Measurements from ENCODE around the gene ZBTB20. TPM values are rescaled to one million over a fixed set of nuclear protein-coding genes. Genes with fewer than 3 reads are reported as not detected.

The ZBTB20 gene
- total RNA-seq, 1 experiment from 2014 or later, result 0.62 TPM

- H3K27me3 ChIP-seq (ENCODE audit: control insufficient read depth, insufficient read depth, low read length), result no peaks in the 10 kb centered on the region
- no peak overlapping the region for H3K4me3 ChIP-seq (ENCODE audit: insufficient read depth, low read depth, low read length)
- DNase-seq, result no peak
Observed at GRCh38 chr3:114554731-114555130, 592.4 kb downstream of the ZBTB20 start.

GRCh38 chr3:114553949-114554593 is 593.0 kb downstream of the ZBTB20 start:
- H3K27me3 ChIP-seq (ENCODE audit: control insufficient read depth, insufficient read depth, low read length), result no peaks in the 10 kb centered on the region
- no peak overlapping the region for H3K4me3 ChIP-seq (ENCODE audit: insufficient read depth, low read depth, low read length)
- no peaks in the 10 kb centered on the region for H3K36me3 ChIP-seq (replicated peaks; ENCODE audit: control insufficient read depth, insufficient read depth, low read length)
- DNase-seq, result no peak

More at GRCh38 chr3:114554731-114555130, 592.4 kb downstream of the ZBTB20 start:
- H3K36me3 ChIP-seq (replicated peaks; ENCODE audit: control insufficient read depth, insufficient read depth, low read length), result no peaks in the 10 kb centered on the region

- Histone ChIP-seq H3K4me3 (ENCODE audit: insufficient read depth, low read depth, low read length) (no peak overlapping the region), H3K27me3 (ENCODE audit: control insufficient read depth, insufficient read depth, low read length) (no peaks in the 10 kb centered on the region)
- DNase-seq, result no peak
Observed at GRCh38 chr3:114552527-114552812, 594.6 kb downstream of the ZBTB20 start.

GRCh38 chr3:114551770-114552526 is 595.1 kb downstream of the ZBTB20 start:
- H3K4me3 ChIP-seq (ENCODE audit: insufficient read depth, low read depth, low read length), result no peak overlapping the region

More at GRCh38 chr3:114552527-114552812, 594.6 kb downstream of the ZBTB20 start:
- no peaks in the 10 kb centered on the region for H3K36me3 ChIP-seq (replicated peaks; ENCODE audit: control insufficient read depth, insufficient read depth, low read length)

GRCh38 chr3:114550165-114550564 is 596.9 kb downstream of the ZBTB20 start:
- no peak overlapping the region for H3K4me3 ChIP-seq (ENCODE audit: insufficient read depth, low read depth, low read length)
- no peaks in the 10 kb centered on the region for H3K36me3 ChIP-seq (replicated peaks; ENCODE audit: control insufficient read depth, insufficient read depth, low read length)
- no peak for DNase-seq
- H3K27me3 ChIP-seq (ENCODE audit: control insufficient read depth, insufficient read depth, low read length), result no peaks in the 10 kb centered on the region

More at GRCh38 chr3:114551770-114552526, 595.1 kb downstream of the ZBTB20 start:
- no peaks in the 10 kb centered on the region for H3K36me3 ChIP-seq (replicated peaks; ENCODE audit: control insufficient read depth, insufficient read depth, low read length)
- DNase-seq, result no peak
- H3K27me3 ChIP-seq (ENCODE audit: control insufficient read depth, insufficient read depth, low read length), result no peaks in the 10 kb centered on the region

GRCh38 chr3:114545193-114545592 is 601.9 kb downstream of the ZBTB20 start:
- no peaks in the 10 kb centered on the region for H3K36me3 ChIP-seq (replicated peaks; ENCODE audit: control insufficient read depth, insufficient read depth, low read length)
- H3K4me3 ChIP-seq (ENCODE audit: insufficient read depth, low read depth, low read length), result no peak overlapping the region
- H3K27me3 ChIP-seq (ENCODE audit: control insufficient read depth, insufficient read depth, low read length), result no peaks in the 10 kb centered on the region
- no peak for DNase-seq

- Histone ChIP-seq H3K27me3 (ENCODE audit: control insufficient read depth, insufficient read depth, low read length) (no peaks in the 10 kb centered on the region), H3K4me3 (ENCODE audit: insufficient read depth, low read depth, low read length) (no peak overlapping the region), H3K36me3 (replicated peaks; ENCODE audit: control insufficient read depth, insufficient read depth, low read length) (no peaks in the 10 kb centered on the region)
- DNase-seq, result peak; percentile 28
Observed at GRCh38 chr3:114542359-114542758, 604.7 kb downstream of the ZBTB20 start.

GRCh38 chr3:114539525-114539924 is 607.6 kb downstream of the ZBTB20 start:
- no peak for DNase-seq
- H3K27me3 ChIP-seq (ENCODE audit: control insufficient read depth, insufficient read depth, low read length), result no peaks in the 10 kb centered on the region
- H3K36me3 ChIP-seq (replicated peaks; ENCODE audit: control insufficient read depth, insufficient read depth, low read length), result no peaks in the 10 kb centered on the region
- no peak overlapping the region for H3K4me3 ChIP-seq (ENCODE audit: insufficient read depth, low read depth, low read length)

GRCh38 chr3:114538211-114538610 is 608.9 kb downstream of the ZBTB20 start:
- no peak overlapping the region for H3K4me3 ChIP-seq (ENCODE audit: insufficient read depth, low read depth, low read length)
- no peak for DNase-seq
- no peaks in the 10 kb centered on the region for H3K36me3 ChIP-seq (replicated peaks; ENCODE audit: control insufficient read depth, insufficient read depth, low read length)
- no peaks in the 10 kb centered on the region for H3K27me3 ChIP-seq (ENCODE audit: control insufficient read depth, insufficient read depth, low read length)

- Histone ChIP-seq H3K36me3 (replicated peaks; ENCODE audit: control insufficient read depth, insufficient read depth, low read length) (no peaks in the 10 kb centered on the region), H3K27me3 (ENCODE audit: control insufficient read depth, insufficient read depth, low read length) (no peaks in the 10 kb centered on the region), H3K4me3 (ENCODE audit: insufficient read depth, low read depth, low read length) (no peak overlapping the region)
- no peak for DNase-seq
Observed at GRCh38 chr3:114528517-114528916, 618.6 kb downstream of the ZBTB20 start.

- no peaks in the 10 kb centered on the region for H3K36me3 ChIP-seq (replicated peaks; ENCODE audit: control insufficient read depth, insufficient read depth, low read length)
- DNase-seq, result peak; percentile 8
- H3K4me3 ChIP-seq (ENCODE audit: insufficient read depth, low read depth, low read length), result no peak overlapping the region
- H3K27me3 ChIP-seq (ENCODE audit: control insufficient read depth, insufficient read depth, low read length), result no peaks in the 10 kb centered on the region
Observed at GRCh38 chr3:114527036-114527644, 619.9 kb downstream of the ZBTB20 start.

GRCh38 chr3:114525278-114525677 is 621.8 kb downstream of the ZBTB20 start:
- H3K27me3 ChIP-seq (ENCODE audit: control insufficient read depth, insufficient read depth, low read length), result no peaks in the 10 kb centered on the region
- H3K4me3 ChIP-seq (ENCODE audit: insufficient read depth, low read depth, low read length), result no peak overlapping the region
- DNase-seq, result no peak
- no peaks in the 10 kb centered on the region for H3K36me3 ChIP-seq (replicated peaks; ENCODE audit: control insufficient read depth, insufficient read depth, low read length)

GRCh38 chr3:114519415-114519814 is 627.7 kb downstream of the ZBTB20 start:
- peak; percentile 11 for DNase-seq
- H3K4me3 ChIP-seq (ENCODE audit: insufficient read depth, low read depth, low read length), result no peak overlapping the region
- no peaks in the 10 kb centered on the region for H3K27me3 ChIP-seq (ENCODE audit: control insufficient read depth, insufficient read depth, low read length)

GRCh38 chr3:114518206-114518808 is 628.8 kb downstream of the ZBTB20 start:
- no peak for DNase-seq
- no peak overlapping the region for H3K4me3 ChIP-seq (ENCODE audit: insufficient read depth, low read depth, low read length)
- no peaks in the 10 kb centered on the region for H3K36me3 ChIP-seq (replicated peaks; ENCODE audit: control insufficient read depth, insufficient read depth, low read length)

More at GRCh38 chr3:114519415-114519814, 627.7 kb downstream of the ZBTB20 start:
- no peaks in the 10 kb centered on the region for H3K36me3 ChIP-seq (replicated peaks; ENCODE audit: control insufficient read depth, insufficient read depth, low read length)

GRCh38 chr3:114510201-114510600 is 636.9 kb downstream of the ZBTB20 start:
- no peak for DNase-seq
- Histone ChIP-seq H3K36me3 (replicated peaks; ENCODE audit: control insufficient read depth, insufficient read depth, low read length) (no peaks in the 10 kb centered on the region), H3K4me3 (ENCODE audit: insufficient read depth, low read depth, low read length) (no peak overlapping the region), H3K27me3 (ENCODE audit: control insufficient read depth, insufficient read depth, low read length) (no peaks in the 10 kb centered on the region)

More at GRCh38 chr3:114518206-114518808, 628.8 kb downstream of the ZBTB20 start:
- no peaks in the 10 kb centered on the region for H3K27me3 ChIP-seq (ENCODE audit: control insufficient read depth, insufficient read depth, low read length)
